Liver (tissue), 3 donors: ENCODE measurements around the gene CFAP97.

ENCODE experiments used
- EGR1 ChIP-seq, 2 donors: IDR thresholded peaks; 2 replicates each; pipeline ENCODE4 v1.6.1; 2016 to 2018; ENCODE audit warnings: antibody characterized with exemption in 2 of 2, low read depth in 2 of 2
- FOXA1 ChIP-seq: IDR thresholded peaks from 2 replicates; pipeline ENCODE4 v1.6.1; 2016; ENCODE audit warnings: antibody characterized with exemption
- GABPA ChIP-seq, 2 donors: IDR thresholded peaks in 1 of 2; conservative IDR thresholded peaks in 1 of 2; 2 replicates each; pipeline ENCODE4 v1.6.1; 2016; ENCODE audit warnings: antibody characterized with exemption in 2 of 2, mild to moderate bottlenecking in 1 of 2, moderate library complexity in 1 of 2
- JUND ChIP-seq, 2 donors: IDR thresholded peaks; 2 replicates each; pipeline ENCODE4 v1.6.1; 2016; ENCODE audit warnings: antibody characterized with exemption in 2 of 2
- RAD21 ChIP-seq, 2 donors: IDR thresholded peaks; 2 replicates each; pipeline ENCODE4 v1.6.1; 2016; ENCODE audit warnings: antibody characterized with exemption in 2 of 2, mild to moderate bottlenecking in 2 of 2
- TAF1 ChIP-seq: conservative IDR thresholded peaks from 2 replicates; pipeline ENCODE4 v1.6.1; 2016; ENCODE audit warnings: antibody characterized with exemption, mild to moderate bottlenecking
- YY1 ChIP-seq: IDR thresholded peaks from 2 replicates; pipeline ENCODE4 v1.6.1; 2016; ENCODE audit warnings: antibody characterized with exemption, mild to moderate bottlenecking
- TF ChIP-seq, protein P1 (sequence below): fragments of 150-350 bp; IDR thresholded peaks from 2 replicates; pipeline ENCODE4 v1.5.1; 2017; ENCODE audit warnings: improper control_type of control experiment, low read depth, low read length; ENCODE audit not compliant: missing input control
- TF ChIP-seq, protein P2 (sequence below): IDR thresholded peaks from 2 replicates; pipeline ENCODE4 v1.6.1; 2016; ENCODE audit warnings: antibody characterized with exemption, mild to moderate bottlenecking
- TF ChIP-seq, protein P3 (sequence below): IDR thresholded peaks from 2 replicates; pipeline ENCODE4 v1.6.1; 2016; ENCODE audit warnings: antibody characterized with exemption
- TF ChIP-seq, protein P4 (sequence below): IDR thresholded peaks from 2 replicates; pipeline ENCODE4 v1.6.1; 2016; ENCODE audit warnings: antibody characterized with exemption
- TF ChIP-seq, protein P5 (sequence below): IDR thresholded peaks from 2 replicates; pipeline ENCODE4 v1.6.1; 2016; ENCODE audit warnings: antibody characterized with exemption
- donor health status: healthy.
- donor health status: healthy.

DNA sequence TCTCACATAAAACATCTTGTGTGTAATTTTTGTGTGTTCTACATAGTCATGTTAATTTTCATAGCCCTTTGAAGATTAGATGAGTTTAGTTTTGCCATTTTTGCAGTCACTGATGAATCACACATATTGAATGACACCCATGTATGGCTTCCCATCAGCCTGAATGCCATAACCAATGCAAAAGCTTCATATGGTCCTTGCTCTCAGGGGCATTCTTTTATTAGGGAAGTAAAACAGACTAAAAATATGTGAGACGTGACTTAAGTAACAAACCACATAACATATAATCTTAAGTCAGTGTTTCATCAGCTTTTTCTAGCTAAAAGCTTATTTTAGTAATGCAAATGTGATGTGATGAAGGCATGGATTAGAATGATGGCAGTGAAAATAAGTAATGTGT lies 52.5 kb downstream of the CFAP97 start:
- TF ChIP-seq, protein P1, sequence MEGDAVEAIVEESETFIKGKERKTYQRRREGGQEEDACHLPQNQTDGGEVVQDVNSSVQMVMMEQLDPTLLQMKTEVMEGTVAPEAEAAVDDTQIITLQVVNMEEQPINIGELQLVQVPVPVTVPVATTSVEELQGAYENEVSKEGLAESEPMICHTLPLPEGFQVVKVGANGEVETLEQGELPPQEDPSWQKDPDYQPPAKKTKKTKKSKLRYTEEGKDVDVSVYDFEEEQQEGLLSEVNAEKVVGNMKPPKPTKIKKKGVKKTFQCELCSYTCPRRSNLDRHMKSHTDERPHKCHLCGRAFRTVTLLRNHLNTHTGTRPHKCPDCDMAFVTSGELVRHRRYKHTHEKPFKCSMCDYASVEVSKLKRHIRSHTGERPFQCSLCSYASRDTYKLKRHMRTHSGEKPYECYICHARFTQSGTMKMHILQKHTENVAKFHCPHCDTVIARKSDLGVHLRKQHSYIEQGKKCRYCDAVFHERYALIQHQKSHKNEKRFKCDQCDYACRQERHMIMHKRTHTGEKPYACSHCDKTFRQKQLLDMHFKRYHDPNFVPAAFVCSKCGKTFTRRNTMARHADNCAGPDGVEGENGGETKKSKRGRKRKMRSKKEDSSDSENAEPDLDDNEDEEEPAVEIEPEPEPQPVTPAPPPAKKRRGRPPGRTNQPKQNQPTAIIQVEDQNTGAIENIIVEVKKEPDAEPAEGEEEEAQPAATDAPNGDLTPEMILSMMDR = no peak
- no peak for TF ChIP-seq JUND (IDR thresholded peaks at IDR 0.05)
- TF ChIP-seq YY1 = no peak
- TF ChIP-seq, protein P2, sequence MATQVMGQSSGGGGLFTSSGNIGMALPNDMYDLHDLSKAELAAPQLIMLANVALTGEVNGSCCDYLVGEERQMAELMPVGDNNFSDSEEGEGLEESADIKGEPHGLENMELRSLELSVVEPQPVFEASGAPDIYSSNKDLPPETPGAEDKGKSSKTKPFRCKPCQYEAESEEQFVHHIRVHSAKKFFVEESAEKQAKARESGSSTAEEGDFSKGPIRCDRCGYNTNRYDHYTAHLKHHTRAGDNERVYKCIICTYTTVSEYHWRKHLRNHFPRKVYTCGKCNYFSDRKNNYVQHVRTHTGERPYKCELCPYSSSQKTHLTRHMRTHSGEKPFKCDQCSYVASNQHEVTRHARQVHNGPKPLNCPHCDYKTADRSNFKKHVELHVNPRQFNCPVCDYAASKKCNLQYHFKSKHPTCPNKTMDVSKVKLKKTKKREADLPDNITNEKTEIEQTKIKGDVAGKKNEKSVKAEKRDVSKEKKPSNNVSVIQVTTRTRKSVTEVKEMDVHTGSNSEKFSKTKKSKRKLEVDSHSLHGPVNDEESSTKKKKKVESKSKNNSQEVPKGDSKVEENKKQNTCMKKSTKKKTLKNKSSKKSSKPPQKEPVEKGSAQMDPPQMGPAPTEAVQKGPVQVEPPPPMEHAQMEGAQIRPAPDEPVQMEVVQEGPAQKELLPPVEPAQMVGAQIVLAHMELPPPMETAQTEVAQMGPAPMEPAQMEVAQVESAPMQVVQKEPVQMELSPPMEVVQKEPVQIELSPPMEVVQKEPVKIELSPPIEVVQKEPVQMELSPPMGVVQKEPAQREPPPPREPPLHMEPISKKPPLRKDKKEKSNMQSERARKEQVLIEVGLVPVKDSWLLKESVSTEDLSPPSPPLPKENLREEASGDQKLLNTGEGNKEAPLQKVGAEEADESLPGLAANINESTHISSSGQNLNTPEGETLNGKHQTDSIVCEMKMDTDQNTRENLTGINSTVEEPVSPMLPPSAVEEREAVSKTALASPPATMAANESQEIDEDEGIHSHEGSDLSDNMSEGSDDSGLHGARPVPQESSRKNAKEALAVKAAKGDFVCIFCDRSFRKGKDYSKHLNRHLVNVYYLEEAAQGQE = no peak
- no peak for TF ChIP-seq TAF1
- TF ChIP-seq, protein P3, sequence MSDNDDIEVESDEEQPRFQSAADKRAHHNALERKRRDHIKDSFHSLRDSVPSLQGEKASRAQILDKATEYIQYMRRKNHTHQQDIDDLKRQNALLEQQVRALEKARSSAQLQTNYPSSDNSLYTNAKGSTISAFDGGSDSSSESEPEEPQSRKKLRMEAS = no peak
- TF ChIP-seq FOXA1 = no peak
- TF ChIP-seq, protein P4, sequence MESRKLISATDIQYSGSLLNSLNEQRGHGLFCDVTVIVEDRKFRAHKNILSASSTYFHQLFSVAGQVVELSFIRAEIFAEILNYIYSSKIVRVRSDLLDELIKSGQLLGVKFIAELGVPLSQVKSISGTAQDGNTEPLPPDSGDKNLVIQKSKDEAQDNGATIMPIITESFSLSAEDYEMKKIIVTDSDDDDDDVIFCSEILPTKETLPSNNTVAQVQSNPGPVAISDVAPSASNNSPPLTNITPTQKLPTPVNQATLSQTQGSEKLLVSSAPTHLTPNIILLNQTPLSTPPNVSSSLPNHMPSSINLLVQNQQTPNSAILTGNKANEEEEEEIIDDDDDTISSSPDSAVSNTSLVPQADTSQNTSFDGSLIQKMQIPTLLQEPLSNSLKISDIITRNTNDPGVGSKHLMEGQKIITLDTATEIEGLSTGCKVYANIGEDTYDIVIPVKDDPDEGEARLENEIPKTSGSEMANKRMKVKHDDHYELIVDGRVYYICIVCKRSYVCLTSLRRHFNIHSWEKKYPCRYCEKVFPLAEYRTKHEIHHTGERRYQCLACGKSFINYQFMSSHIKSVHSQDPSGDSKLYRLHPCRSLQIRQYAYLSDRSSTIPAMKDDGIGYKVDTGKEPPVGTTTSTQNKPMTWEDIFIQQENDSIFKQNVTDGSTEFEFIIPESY = no peak
- no peak for TF ChIP-seq RAD21 (IDR thresholded peaks at IDR 0.05)
- TF ChIP-seq EGR1 (IDR thresholded peaks at IDR 0.05; ENCODE audit: low read depth in 2 of 2) = no peak
- TF ChIP-seq, protein P5, sequence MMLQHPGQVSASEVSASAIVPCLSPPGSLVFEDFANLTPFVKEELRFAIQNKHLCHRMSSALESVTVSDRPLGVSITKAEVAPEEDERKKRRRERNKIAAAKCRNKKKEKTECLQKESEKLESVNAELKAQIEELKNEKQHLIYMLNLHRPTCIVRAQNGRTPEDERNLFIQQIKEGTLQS = no peak
- no peak for TF ChIP-seq GABPA (IDR thresholded peaks at IDR 0.05 in 1 of 2, conservative IDR thresholded peaks at IDR 0.05 in 1 of 2)
